GM12801 (cell line): ENCODE data around the gene KCTD2.

Experiments used
- CTCF ChIP-seq: IDR thresholded peaks from one replicate; pipeline ENCODE4 v1.5.1; 2011; ENCODE audit warnings: control low read depth; ENCODE audit not compliant: insufficient read length; ENCODE audit errors: extremely low read depth

Gene KCTD2, protein sequence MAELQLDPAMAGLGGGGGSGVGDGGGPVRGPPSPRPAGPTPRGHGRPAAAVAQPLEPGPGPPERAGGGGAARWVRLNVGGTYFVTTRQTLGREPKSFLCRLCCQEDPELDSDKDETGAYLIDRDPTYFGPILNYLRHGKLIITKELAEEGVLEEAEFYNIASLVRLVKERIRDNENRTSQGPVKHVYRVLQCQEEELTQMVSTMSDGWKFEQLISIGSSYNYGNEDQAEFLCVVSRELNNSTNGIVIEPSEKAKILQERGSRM

GRCh38 chr17:75046407-75047289 lies at the start of gene KCTD2, which contains the start of gene ATP5PD:
TSS of gene KCTD2 (plus strand) at chr17:75047225. CDS start at chr17:75047251, 26 bp downstream.
TSS of gene ATP5PD (minus strand) at chr17:75046969. CDS start at chr17:75042650, 4,319 bp downstream.
- no peak for TF ChIP-seq CTCF

GRCh38 chr17:74998783-74999182 lies 48.2 kb upstream of the KCTD2 start:
- TF ChIP-seq CTCF = no peak

- TF ChIP-seq CTCF = no peak
These were observed 47.5 kb upstream of the KCTD2 start for GRCh38 chr17:74999523-74999922.

DNA sequence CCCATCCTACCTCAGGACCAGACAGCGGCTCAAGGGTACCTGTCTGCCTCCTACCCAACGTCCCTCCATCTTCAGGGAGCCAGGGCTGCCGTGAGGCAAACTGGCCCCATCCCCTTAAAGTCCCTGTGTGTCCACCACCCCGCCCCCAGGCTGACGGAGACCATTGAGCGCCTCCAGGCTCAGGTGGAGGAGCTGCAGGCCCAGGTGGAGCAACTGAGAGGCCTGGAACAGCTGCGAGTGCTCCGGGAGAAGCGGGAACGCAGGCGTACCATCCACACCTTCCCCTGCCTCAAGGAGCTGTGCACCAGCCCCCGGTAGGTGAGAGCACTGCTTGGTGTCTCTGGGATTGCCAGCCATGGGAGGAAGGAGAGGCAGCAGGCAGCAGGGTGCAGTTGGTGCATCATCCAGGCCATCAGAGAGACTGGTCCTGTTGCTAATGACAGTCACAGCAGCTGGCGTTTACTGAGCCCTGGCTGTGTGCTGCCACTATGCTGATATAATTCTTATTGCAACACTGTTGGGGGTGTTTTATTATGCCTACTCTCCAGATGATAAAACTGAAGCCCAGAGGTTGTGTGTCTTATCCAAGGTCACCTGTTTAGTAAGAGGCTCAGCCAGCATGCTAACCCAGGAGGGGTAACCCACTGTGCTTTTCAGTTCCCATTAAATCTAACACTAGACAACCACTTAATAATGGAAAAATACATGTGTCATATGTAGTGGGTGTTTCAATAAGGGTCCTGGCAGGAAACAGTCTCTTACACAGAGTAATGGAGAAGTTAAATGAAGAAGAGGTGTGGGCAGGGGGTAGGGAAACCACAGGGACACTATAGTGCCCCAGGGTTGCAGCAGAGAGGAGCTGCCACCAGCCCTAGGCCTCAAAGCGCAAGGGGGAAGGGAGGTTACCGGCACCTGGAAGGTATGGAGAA lies 44.8 kb upstream of the KCTD2 start:
- no peak for TF ChIP-seq CTCF

- TF ChIP-seq CTCF = no peak
These were observed 43.7 kb upstream of the KCTD2 start for GRCh38 chr17:75003070-75003956.

- no peak for TF ChIP-seq CTCF
These were observed 43.1 kb upstream of the KCTD2 start for GRCh38 chr17:75003957-75004355.
